Brain microvascular endothelial cell (primary cell): ENCODE data around the gene LPCAT2.

Experiments used
- DNase-seq: peaks from one replicate; pipeline ENCODE4 v3.0.0-alpha.2; 2020
- H3K27ac ChIP-seq: fragments of 250-450 bp; sonication (Bioruptor Pico); 2 replicates; pipeline ENCODE4 v1.5.1; 2020; ENCODE audit warnings: mild to moderate bottlenecking, moderate library complexity
- H3K27me3 ChIP-seq: fragments of 250-450 bp; sonication (Bioruptor Pico); replicated peaks from 2 replicates; pipeline ENCODE4 v1.5.1; 2020; ENCODE audit warnings: mild to moderate bottlenecking
- H3K36me3 ChIP-seq: fragments of 250-450 bp; sonication (Bioruptor Pico); replicated peaks from 2 replicates; pipeline ENCODE4 v1.5.1; 2020; ENCODE audit warnings: mild to moderate bottlenecking
- H3K4me3 ChIP-seq: 2 replicates; pipeline ENCODE4 v1.5.1; 2011; ENCODE audit warnings: low read depth, mild to moderate bottlenecking, control low read depth, low read length, moderate library complexity
- CTCF ChIP-seq: IDR thresholded peaks from 2 replicates; pipeline ENCODE4 v1.5.1; 2011; ENCODE audit warnings: low read depth, mild to moderate bottlenecking, moderate library complexity, low read length, control low read depth, inconsistent platforms; ENCODE audit errors: missing control alignments
- in situ Hi-C: cut with HindIII; loops from 2 replicates; pipeline ENCODE4 v1.10.0; 2017; ENCODE audit warnings: low sequenced_read_pairs, low pct_ligation_motif_present

LPCAT2 gene

DNA sequence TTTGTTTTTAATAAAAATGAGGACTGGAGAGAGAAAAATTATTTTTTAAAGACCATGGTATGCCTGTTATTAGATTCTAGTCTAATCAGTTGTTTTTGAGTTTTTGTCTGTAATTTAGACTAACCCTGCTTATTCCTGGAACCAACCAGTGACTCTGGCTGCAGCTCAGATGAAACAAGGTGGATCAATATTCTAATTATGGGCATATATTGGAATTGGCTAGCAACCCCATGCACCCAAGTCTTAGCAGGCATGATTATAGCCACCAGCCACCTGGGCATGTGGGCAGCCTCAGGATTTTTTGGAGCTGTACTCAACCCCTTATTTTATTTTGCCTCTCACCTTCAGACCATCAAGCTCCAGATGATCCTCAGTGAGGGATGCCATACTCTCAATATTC is 125.3 kb downstream of the LPCAT2 start:
- Histone ChIP-seq H3K36me3 (no peaks in the 10 kb centered on the region), H3K4me3 (no peak overlapping the region), H3K27ac (no peak overlapping the region), H3K27me3 (no peaks in the 10 kb centered on the region)
- DNase-seq, result no peak
- TF ChIP-seq CTCF, result no peak
- in situ Hi-C loops, result no loop called here
